ENCODE data around the gene PPM1N.

DNA sequence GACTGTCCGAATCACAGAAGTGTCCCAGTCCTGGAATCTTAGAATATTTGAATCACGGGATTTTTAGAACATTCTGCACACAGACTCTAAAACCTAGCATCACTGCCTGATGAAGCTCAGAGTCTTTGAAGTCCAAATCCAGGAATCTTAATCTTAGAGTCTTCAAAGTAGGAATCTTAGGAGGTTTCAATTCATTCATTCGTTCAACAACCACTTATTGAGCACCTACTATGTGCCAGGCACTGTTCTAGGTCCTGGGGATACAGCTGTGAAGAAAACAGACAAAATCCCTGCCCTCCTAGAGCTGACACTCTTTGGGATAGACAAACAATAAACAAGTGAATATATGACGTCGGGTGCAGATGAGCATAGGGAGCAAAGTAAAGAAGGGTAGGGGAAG is 3.1 kb upstream of the PPM1N start:
- TF ChIP-seq CTCF (IDR thresholded peaks at IDR 0.05): no peak
- no peak for TF ChIP-seq POLR2A (IDR thresholded peaks at IDR 0.05)
- TF ChIP-seq POLR2AphosphoS5 (IDR thresholded peaks at IDR 0.05): no peak
